HG02870 (cell line): ENCODE results near the gene MAP3K14.

Source experiments
- ATAC-seq: cut with Tn5 transposase; IDR thresholded peaks from one replicate; pipeline ENCODE4 v1.9.1; 2021; ENCODE audit warnings: mild to moderate bottlenecking, moderate library complexity; ENCODE audit not compliant: unreplicated experiment

Gene MAP3K14

GRCh38 chr17:45225051-45225700, 91.6 kb downstream of the MAP3K14 start:
- no peak for ATAC-seq

- no peak for ATAC-seq
Observed at GRCh38 chr17:45224671-45225050, 92.2 kb downstream of the MAP3K14 start.

GRCh38 chr17:45223539-45224528, 93.0 kb downstream of the MAP3K14 start:
- ATAC-seq, result no peak

- ATAC-seq, result no peak
Observed at GRCh38 chr17:45222996-45223538, 93.8 kb downstream of the MAP3K14 start.

GRCh38 chr17:45222289-45222995, 94.4 kb downstream of the MAP3K14 start:
- ATAC-seq, result no peak

GRCh38 chr17:45222014-45222288, 94.9 kb downstream of the MAP3K14 start:
- no peak for ATAC-seq

GRCh38 chr17:45221081-45222013, 95.5 kb downstream of the MAP3K14 start, which contains the start of gene FMNL1:
TSS of gene FMNL1 (plus strand) at chr17:45221885. CDS start at chr17:45222125, 240 bp downstream.
- no peak for ATAC-seq

GRCh38 chr17:45220079-45220478, 96.7 kb downstream of the MAP3K14 start:
- no peak for ATAC-seq

- no peak for ATAC-seq
Observed at GRCh38 chr17:45218895-45219661, 97.7 kb downstream of the MAP3K14 start.
